ENCODE measurements around the gene FRK.

DNA sequence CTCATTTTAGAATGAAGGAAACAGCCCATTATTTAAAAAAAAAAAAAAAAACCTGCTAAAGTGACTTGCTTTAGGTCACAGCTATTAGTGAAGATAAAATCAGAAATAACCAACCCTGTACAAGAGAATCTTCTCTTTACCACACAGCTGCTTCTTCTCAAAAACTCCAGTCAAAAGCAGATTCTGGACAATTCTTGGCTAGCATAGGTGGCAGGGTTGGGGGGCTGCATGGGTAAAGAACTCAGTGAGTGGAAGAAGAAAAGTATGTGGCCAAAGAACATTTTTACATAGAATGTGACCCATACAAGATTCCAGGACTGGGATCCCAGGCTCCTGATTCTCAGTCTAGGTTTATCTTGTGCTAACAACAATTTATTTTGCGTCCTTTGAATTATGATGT lies 9.4 kb upstream of the FRK start:
- TF ChIP-seq POLR2AphosphoS5 (IDR thresholded peaks at IDR 0.05) (no peak), POLR2A (IDR thresholded peaks at IDR 0.05) (no peak)
- TF ChIP-seq, protein P1, sequence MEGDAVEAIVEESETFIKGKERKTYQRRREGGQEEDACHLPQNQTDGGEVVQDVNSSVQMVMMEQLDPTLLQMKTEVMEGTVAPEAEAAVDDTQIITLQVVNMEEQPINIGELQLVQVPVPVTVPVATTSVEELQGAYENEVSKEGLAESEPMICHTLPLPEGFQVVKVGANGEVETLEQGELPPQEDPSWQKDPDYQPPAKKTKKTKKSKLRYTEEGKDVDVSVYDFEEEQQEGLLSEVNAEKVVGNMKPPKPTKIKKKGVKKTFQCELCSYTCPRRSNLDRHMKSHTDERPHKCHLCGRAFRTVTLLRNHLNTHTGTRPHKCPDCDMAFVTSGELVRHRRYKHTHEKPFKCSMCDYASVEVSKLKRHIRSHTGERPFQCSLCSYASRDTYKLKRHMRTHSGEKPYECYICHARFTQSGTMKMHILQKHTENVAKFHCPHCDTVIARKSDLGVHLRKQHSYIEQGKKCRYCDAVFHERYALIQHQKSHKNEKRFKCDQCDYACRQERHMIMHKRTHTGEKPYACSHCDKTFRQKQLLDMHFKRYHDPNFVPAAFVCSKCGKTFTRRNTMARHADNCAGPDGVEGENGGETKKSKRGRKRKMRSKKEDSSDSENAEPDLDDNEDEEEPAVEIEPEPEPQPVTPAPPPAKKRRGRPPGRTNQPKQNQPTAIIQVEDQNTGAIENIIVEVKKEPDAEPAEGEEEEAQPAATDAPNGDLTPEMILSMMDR (IDR thresholded peaks at IDR 0.05): no peak
